WI38 (cell line): ENCODE results near the gene FAM83G.
"Not testable (repeated sequence)": the region's sequence is repeated elsewhere in the genome, so short reads cannot be mapped to it uniquely, and the experiment has no call there.

ENCODE experiments used
- H3K4me3 ChIP-seq: 2 replicates; pipeline ENCODE4 v1.5.1; 2011; ENCODE audit warnings: low read depth, mild to moderate bottlenecking, control low read depth, low read length
- CTCF ChIP-seq: IDR thresholded peaks from 2 replicates; pipeline ENCODE4 v1.5.1; 2012; ENCODE audit warnings: low read depth, mild to moderate bottlenecking, control low read depth, low read length

The FAM83G gene, protein sequence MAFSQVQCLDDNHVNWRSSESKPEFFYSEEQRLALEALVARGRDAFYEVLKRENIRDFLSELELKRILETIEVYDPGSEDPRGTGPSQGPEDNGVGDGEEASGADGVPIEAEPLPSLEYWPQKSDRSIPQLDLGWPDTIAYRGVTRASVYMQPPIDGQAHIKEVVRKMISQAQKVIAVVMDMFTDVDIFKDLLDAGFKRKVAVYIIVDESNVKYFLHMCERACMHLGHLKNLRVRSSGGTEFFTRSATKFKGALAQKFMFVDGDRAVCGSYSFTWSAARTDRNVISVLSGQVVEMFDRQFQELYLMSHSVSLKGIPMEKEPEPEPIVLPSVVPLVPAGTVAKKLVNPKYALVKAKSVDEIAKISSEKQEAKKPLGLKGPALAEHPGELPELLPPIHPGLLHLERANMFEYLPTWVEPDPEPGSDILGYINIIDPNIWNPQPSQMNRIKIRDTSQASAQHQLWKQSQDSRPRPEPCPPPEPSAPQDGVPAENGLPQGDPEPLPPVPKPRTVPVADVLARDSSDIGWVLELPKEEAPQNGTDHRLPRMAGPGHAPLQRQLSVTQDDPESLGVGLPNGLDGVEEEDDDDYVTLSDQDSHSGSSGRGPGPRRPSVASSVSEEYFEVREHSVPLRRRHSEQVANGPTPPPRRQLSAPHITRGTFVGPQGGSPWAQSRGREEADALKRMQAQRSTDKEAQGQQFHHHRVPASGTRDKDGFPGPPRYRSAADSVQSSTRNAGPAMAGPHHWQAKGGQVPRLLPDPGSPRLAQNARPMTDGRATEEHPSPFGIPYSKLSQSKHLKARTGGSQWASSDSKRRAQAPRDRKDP

DNA sequence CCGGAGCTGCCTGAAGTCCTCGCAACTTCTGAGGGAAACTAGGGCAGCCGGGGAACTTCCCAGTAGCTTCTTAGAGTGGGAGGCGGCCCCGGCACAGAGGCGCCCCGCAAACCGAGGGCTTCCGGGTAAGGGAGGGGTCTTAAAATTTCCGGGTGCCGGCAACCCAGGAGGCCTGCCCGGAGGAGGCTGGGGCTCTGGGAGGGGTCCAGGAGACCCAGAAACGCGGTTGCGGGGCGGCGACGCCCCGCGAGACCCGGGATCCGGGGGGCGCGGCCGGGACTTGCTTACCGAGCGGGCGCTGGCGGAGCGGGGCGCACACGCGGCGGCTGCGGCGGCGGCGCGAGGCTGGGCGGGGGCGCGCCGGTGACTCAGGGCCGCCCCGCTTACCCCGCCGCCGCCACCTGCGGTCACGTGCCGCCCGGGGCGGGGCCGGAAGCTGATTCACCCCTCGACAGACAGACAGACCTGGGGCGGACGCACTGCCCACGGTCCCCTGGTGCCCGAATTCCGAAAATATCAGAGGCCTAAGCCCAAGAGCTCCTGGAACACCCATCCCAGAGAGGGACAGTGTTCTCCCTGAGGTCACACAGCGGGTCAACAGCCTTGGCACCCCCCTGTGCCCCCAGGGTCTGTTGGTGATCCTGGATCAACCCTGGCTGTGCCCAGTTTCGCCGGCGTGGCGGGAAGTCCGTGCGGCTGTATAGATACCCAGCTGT, at the start of gene FAM83G:
TSS of gene FAM83G (minus strand) at position 344 of the 716 bp plus-strand sequence. CDS start 723 bp downstream, outside the sequence.
- no peak for TF ChIP-seq CTCF
- H3K4me3 ChIP-seq: peak within 1 kb of the TSS; percentile 71

GRCh38 chr17:19048826-19049225, 44.3 kb upstream of the FAM83G start:
- not testable (repeated sequence) for H3K4me3 ChIP-seq

- H3K4me3 ChIP-seq: not testable (repeated sequence)
Observed at GRCh38 chr17:19047510-19047909, 42.9 kb upstream of the FAM83G start.

DNA sequence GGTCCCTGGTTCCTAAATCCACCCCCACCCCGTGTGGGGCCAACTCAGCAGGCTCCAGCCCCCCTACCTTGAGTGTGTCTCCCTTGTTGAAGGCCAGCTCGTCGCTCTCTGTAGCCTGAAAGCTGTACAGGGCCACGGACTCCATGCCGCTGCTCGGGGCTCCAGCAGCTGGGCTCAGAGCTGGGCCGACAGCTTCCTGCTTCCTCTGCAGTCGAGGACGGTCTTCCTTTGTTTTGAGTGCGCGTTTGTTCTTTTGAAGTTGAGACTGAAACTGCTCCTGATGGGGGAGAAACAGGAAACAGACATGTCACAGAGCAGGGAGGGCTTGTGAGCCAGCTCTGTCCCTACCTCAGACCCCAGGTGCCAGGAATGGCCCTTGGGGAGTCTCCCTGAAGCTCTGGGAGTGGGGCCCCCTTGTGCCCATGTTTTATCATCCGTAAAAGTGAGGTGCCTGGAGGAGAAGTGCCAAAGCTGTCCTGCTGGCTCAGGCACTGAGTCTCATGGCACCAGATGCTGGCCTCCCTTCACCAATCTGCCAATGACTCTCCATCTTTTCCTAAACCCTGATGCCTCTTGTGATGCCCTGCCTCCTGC, 42.3 kb upstream of the FAM83G start, which contains the start of gene GRAP:
TSS of gene GRAP (minus strand) at position 176 of the 594 bp plus-strand sequence. CDS start at position 145, 31 bp downstream.
- not testable (repeated sequence) for H3K4me3 ChIP-seq

- not testable (repeated sequence) for H3K4me3 ChIP-seq
Observed at GRCh38 chr17:19044643-19045042, 40.1 kb upstream of the FAM83G start.

GRCh38 chr17:19043032-19043431, 38.5 kb upstream of the FAM83G start:
- not testable (repeated sequence) for H3K4me3 ChIP-seq

GRCh38 chr17:19042369-19042768, 37.8 kb upstream of the FAM83G start:
- not testable (repeated sequence) for H3K4me3 ChIP-seq

DNA sequence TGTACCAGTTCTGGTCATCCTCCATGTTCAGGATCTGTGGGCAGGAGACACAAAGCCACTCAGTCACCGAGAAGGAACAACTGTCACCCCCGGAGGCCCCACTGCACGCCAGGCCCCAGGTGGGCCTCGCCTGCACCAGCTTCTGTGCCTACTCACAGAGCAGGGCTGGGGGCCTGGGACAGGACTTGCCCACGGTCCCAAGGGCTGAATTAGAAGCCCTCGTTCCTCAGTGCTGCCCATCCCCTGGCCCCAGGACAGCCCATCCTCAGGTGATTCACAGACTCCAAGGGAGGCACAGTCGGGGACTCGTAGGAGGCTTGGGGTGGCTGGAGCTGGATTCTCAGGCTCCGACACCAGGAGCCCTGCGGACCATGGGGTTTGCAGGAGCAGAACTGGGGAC, 37.3 kb upstream of the FAM83G start:
- H3K4me3 ChIP-seq: not testable (repeated sequence)

DNA sequence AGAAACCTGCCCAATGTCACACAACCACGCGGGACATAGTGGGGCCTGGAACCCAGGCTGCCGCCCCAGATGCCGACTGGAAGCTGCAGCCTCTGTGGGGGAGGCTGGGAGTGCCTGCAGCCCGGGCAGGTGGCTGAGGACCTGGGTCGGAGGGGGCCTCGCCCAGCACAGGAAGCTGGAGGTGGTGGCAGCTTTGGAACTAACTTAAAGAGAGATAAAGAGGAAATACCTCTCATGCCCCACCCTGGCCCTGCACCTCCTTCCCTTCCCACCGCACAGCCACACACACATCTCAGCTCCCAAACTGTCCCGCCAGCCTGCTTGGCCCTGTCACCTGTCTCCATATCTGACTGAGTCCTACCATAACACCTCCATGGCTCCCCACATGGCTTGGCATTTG, 35.8 kb upstream of the FAM83G start:
- not testable (repeated sequence) for H3K4me3 ChIP-seq

DNA sequence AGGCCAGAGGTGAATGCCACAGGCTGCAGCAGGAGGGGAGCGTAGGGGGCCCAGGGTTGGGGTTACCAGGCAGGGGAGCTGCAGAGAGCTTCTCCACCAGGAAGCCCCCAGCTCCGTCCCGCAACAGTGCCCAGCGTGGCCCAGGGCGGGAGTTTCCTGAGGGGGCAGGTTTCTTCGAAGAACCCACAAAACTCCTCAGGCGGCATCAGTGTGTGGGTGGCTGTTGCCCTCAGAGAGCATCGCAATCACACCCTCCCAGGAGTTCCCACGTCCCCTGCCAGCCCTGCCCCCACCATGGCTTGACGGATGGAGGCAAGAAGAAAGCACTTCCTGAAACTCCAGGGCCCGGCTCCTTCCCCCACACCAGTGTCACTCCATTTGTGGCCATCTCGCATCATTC, 34.2 kb upstream of the FAM83G start:
- not testable (repeated sequence) for H3K4me3 ChIP-seq

DNA sequence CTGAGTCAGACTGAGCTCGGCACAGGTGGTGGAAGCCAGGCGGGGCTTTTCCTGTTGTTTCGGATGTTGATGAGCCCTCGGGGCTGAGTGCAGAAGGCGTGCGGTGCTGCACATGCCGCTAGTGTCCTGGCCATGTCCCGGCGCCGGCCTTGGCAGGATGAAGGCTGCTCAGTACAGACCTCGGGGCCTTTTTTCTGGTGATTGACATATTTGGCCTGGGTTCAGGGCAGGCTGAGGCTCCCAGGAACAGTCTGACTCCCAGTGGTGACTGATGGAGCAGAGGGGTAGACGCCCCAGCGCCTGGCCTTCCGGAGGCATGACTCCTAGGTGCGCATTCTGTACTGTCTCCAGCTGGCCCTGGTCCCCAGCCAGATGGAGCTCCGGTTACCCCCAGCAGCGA, 33.4 kb upstream of the FAM83G start:
- not testable (repeated sequence) for H3K4me3 ChIP-seq

GRCh38 chr17:19037547-19037946, 33.0 kb upstream of the FAM83G start:
- H3K4me3 ChIP-seq: not testable (repeated sequence)

DNA sequence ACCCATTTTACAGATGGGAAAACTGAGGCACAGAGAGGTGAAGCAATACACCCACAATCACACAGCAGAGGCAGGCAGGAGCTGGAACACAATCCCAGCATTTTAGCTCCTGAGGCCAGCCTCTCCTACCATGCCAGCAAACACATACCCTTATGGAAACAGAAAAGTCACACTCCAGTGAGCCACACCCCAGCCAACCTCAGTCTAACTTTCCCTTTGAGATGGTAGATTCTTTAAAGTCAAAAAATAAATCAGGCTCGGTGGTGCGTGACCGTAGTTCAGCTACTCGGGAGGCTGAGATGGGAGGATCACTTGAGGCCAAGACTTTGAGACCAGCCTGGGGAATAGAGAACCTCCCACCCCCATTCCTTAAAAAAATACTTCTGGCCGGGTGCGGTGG, 31.6 kb upstream of the FAM83G start:
- not testable (repeated sequence) for H3K4me3 ChIP-seq

- H3K4me3 ChIP-seq: not testable (repeated sequence)
Observed at GRCh38 chr17:19032377-19032988, 27.9 kb upstream of the FAM83G start.

- not testable (repeated sequence) for H3K4me3 ChIP-seq
Observed at GRCh38 chr17:19031729-19032128, 27.2 kb upstream of the FAM83G start.

DNA sequence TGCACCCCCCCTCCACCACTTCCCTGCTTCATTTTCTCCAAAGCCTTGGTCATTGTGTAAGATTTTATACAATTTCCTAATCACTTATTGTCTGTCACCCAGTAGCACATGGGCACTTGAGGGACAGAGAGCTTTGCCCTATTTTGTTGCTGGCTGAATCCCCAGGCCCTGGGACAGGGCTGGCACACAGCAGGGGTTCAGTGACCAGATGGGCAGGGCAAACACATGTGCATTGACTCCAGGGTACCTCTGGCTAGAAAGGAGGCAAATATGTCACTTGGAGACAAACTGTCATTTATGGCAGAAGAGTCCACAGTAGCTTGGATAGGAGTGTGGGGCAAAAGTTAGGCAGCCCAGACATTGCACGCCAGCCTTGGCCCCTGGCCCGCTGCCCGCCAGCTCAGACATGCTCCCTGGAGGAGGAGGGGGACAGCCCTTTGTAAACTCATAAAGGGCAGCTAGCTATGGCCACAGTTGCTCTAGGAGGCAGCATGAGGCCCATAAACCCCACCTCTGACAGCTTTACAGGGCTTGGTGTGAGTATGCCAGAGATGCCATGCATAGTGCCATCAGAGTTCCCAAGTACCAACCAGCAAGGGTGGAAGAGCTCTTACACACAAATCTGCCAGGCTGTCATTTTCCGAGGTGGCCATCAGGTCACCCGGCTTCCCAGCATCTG, 26.3 kb upstream of the FAM83G start:
- not testable (repeated sequence) for H3K4me3 ChIP-seq

GRCh38 chr17:19029740-19030139, 25.2 kb upstream of the FAM83G start:
- not testable (repeated sequence) for H3K4me3 ChIP-seq

DNA sequence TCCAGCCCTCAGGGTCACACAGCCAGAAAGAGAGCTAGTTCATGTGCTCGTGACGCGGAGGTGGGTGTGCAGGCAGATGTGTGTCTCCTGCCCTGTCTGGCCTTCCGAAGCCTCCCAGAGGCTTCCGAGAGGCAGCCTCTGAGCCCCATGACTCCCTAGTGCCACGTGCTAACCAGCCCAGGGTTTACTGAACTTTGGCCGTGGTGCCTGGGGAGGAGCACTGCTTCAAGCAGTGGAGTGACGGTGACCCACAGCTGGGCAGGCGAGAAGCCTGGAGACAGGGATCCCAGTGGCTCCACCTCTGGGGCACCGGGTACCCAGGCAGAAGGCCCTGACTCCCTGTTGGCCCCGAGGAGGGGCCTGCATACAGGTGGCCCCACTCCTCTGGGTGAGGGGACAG, 24.1 kb upstream of the FAM83G start:
- H3K4me3 ChIP-seq: not testable (repeated sequence)
